Measurements from ENCODE around the gene KLHL40. TPM values are rescaled to one million over a fixed set of nuclear protein-coding genes. Genes with fewer than 3 reads are reported as not detected.

The KLHL40 gene
- total RNA-seq, 1 experiment from 2014 or later: not detected

DNA sequence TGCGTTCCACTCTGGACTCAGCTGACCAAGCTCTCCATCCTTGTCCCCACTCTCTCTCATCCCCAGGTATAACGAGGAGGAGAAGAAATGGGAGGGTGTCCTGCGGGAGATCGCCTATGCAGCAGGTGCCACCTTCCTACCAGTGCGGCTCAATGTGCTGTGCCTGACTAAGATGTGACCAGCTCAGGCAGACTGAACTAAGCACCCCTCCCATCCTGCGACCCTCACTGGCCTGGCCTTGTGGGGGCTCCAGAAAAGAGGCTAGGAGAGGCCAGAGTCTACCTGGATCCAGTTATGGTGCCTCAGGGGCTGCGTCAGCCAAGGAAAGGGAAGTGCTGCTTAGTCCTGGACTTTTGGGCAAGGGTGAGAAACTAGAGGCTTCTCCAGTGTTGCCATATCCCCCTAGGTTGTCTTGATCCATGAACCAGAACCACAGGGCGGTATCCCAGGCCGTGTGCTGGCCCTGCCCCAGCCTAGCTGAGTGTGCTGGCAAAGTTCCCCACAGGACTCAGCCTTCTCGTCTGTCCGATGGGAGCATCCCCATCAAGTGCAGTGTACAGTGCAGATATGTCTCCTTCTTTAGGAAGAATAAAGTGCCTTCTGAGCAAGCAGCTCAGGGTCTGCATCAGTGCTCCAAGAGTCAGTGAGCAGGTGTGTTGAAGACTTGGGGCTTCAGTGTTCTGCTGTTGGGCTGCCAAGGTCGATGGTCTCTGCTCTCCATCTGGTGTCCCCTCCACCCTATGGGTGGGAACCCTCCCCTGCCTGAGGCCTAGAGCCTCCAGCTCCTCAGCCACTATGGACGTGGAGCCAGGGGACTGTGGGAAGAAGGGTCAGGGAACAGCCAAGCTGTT lies 6.7 kb downstream of the KLHL40 start:
- no peak overlapping the region for H3K27ac Mint-ChIP-seq (ENCODE audit: unreplicated experiment)
- CTCF ChIA-PET: no interaction called here
- DNase-seq: no peak
- no peak overlapping the region for H3K4me3 Mint-ChIP-seq (ENCODE audit: low read depth, unreplicated experiment)
- intact Hi-C loops (cut with micrococcal nuclease; ENCODE audit: unreplicated experiment): no loop called here
- H3K9me3 Mint-ChIP-seq (ENCODE audit: low read depth, unreplicated experiment): no peaks in the 10 kb centered on the region
- no peaks in the 10 kb centered on the region for H3K4me1 Mint-ChIP-seq (ENCODE audit: low read depth, unreplicated experiment)
- no peaks in the 10 kb centered on the region for H3K36me3 Mint-ChIP-seq (ENCODE audit: insufficient read depth, unreplicated experiment)
- BruUV-seq (replicated peaks): no TSS peak
- peaks cover 25% of the 10 kb centered on the region for H3K27me3 Mint-ChIP-seq (ENCODE audit: unreplicated experiment)
- TF ChIP-seq, protein P1, sequence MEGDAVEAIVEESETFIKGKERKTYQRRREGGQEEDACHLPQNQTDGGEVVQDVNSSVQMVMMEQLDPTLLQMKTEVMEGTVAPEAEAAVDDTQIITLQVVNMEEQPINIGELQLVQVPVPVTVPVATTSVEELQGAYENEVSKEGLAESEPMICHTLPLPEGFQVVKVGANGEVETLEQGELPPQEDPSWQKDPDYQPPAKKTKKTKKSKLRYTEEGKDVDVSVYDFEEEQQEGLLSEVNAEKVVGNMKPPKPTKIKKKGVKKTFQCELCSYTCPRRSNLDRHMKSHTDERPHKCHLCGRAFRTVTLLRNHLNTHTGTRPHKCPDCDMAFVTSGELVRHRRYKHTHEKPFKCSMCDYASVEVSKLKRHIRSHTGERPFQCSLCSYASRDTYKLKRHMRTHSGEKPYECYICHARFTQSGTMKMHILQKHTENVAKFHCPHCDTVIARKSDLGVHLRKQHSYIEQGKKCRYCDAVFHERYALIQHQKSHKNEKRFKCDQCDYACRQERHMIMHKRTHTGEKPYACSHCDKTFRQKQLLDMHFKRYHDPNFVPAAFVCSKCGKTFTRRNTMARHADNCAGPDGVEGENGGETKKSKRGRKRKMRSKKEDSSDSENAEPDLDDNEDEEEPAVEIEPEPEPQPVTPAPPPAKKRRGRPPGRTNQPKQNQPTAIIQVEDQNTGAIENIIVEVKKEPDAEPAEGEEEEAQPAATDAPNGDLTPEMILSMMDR (IDR thresholded peaks at IDR 0.05; ENCODE audit: unreplicated experiment): no peak

DNA sequence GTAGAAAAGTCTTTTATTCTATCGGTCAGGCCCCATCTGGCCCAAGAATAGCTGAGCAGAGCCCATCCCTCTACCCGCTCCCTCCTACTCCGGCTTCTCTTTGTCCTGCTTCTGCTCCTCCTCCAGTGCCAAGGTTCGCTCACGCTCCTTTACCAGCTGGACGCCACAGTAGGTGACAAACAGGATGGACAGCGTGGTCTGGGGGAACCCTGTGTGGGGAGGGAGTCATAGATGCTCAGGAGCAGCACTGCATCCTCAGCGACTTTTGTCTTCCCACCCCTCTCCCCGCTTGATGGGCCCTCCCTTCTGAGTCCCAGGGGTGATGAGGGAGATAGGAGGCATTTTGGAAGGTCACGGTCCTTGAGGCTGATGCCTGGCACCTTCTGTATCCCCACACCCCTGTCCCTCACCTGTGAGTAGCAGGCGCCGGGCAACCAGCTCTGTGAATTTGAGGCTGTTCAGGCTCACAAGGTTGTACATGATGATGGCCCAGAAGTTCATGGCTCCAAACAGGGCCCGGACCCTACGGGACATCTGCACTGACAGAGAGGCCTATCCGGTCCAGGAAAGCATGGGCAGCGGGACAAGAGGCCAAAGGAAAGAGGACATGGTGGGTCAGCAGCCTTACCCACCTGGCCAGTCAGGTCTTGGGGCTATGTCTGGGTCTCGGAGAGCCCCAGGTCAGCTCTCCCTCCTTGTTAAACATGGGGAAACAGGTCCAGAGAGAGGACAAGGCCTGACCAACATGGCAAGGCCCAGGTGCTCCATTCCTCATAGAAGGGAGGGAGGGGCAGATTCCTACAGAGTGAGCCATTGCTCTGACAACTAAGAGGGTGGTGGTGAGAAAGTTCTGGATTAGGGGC lies 7.6 kb downstream of the KLHL40 start:
- H3K27me3 Mint-ChIP-seq (ENCODE audit: unreplicated experiment): peaks cover 25% of the 10 kb centered on the region
- CTCF ChIA-PET: interaction anchor here (0.5 kb wide), 1 partner anchor 9 kb away, joined by 3 read pairs; no protein-coding TSS in a partner anchor
- DNase-seq: no peak
- H3K4me1 Mint-ChIP-seq (ENCODE audit: low read depth, unreplicated experiment): no peaks in the 10 kb centered on the region
- intact Hi-C loops (cut with micrococcal nuclease; ENCODE audit: unreplicated experiment): no loop called here
- H3K36me3 Mint-ChIP-seq (ENCODE audit: insufficient read depth, unreplicated experiment): no peaks in the 10 kb centered on the region
- H3K4me3 Mint-ChIP-seq (ENCODE audit: low read depth, unreplicated experiment): no peak overlapping the region
- no peaks in the 10 kb centered on the region for H3K9me3 Mint-ChIP-seq (ENCODE audit: low read depth, unreplicated experiment)
- no peak overlapping the region for H3K27ac Mint-ChIP-seq (ENCODE audit: unreplicated experiment)
- TF ChIP-seq, protein P1 (IDR thresholded peaks at IDR 0.05; ENCODE audit: unreplicated experiment): no peak
- BruUV-seq (replicated peaks): no TSS peak

DNA sequence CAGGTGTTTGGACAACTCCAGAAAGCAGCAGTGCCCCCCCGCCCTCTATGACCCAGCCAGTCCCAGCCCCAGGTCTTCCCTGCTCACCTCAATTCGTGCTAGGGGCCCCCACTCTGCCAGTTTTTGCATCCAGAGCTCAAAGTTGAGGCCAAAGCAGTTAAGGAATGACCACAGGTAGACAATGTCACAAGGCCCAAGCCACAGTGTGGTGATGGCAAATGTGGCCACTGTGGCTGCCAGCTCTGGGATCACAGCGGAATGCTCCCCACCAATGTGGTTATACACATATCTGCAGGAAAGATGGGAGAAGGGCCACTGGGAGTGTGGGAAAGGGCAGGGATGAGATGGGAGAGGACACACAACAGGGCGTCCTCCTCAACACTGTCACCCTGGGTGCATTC lies 8.2 kb downstream of the KLHL40 start:
- no TSS peak for BruUV-seq (replicated peaks)
- CTCF ChIA-PET: interaction anchor here (0.5 kb wide), 1 partner anchor 10 kb away, joined by 3 read pairs; no protein-coding TSS in a partner anchor
- no peaks in the 10 kb centered on the region for H3K4me1 Mint-ChIP-seq (ENCODE audit: low read depth, unreplicated experiment)
- DNase-seq: no peak
- TF ChIP-seq, protein P1 (IDR thresholded peaks at IDR 0.05; ENCODE audit: unreplicated experiment): no peak
- peaks cover 25% of the 10 kb centered on the region for H3K27me3 Mint-ChIP-seq (ENCODE audit: unreplicated experiment)
- intact Hi-C loops (cut with micrococcal nuclease; ENCODE audit: unreplicated experiment): no loop called here
- no peak overlapping the region for H3K27ac Mint-ChIP-seq (ENCODE audit: unreplicated experiment)
- H3K4me3 Mint-ChIP-seq (ENCODE audit: low read depth, unreplicated experiment): no peak overlapping the region
- H3K36me3 Mint-ChIP-seq (ENCODE audit: insufficient read depth, unreplicated experiment): no peaks in the 10 kb centered on the region
- no peaks in the 10 kb centered on the region for H3K9me3 Mint-ChIP-seq (ENCODE audit: low read depth, unreplicated experiment)

DNA sequence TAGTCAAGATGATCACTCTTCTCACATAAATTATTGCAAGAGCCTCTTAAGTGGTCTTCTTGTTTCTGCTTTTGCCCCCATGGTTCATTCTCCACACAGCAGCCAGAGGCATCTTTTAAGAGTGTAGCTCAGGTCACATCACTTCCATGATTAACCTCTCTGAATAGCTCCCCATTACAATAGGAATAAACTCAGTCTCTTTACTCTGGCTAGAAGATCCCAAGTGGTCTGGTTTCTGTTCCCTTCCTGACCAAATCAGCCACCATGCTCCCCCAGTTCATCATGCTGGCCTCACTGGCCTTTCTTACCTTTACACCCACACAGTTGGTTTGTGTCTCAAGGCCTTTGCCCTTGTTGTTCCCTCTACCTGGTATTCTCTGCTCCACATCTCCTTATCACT lies 9.0 kb downstream of the KLHL40 start:
- intact Hi-C loops (cut with micrococcal nuclease; ENCODE audit: unreplicated experiment): no loop called here
- CTCF ChIA-PET: no interaction called here
- Mint-ChIP-seq H3K4me1 (ENCODE audit: low read depth, unreplicated experiment) (no peaks in the 10 kb centered on the region), H3K27me3 (ENCODE audit: unreplicated experiment) (peaks cover 20% of the 10 kb centered on the region), H3K27ac (ENCODE audit: unreplicated experiment) (no peak overlapping the region), H3K36me3 (ENCODE audit: insufficient read depth, unreplicated experiment) (no peaks in the 10 kb centered on the region), H3K9me3 (ENCODE audit: low read depth, unreplicated experiment) (no peaks in the 10 kb centered on the region), H3K4me3 (ENCODE audit: low read depth, unreplicated experiment) (no peak overlapping the region)
- TF ChIP-seq, protein P1 (IDR thresholded peaks at IDR 0.05; ENCODE audit: unreplicated experiment): no peak
- no peak for DNase-seq
- BruUV-seq (replicated peaks): no TSS peak
